K562 (cell line): Measurements from ENCODE around the gene CCDC28A. TPM values are rescaled to one million over a fixed set of nuclear protein-coding genes. Genes with fewer than 3 reads are reported as not detected.

ENCODE experiments used
- ARID2 ChIP-seq: fragments of 450-650 bp; IDR thresholded peaks from 2 replicates; pipeline ENCODE4 v1.6.1; 2017; ENCODE audit warnings: antibody characterized with exemption, mild to moderate bottlenecking
- HMG20A ChIP-seq: fragments of 450-650 bp; formaldehyde crosslinking; conservative IDR thresholded peaks from 2 replicates; pipeline ENCODE4 v1.4.0; 2020; ENCODE audit warnings: mild to moderate bottlenecking, mixed read lengths
- KAT7 ChIP-seq: sonication (generic); formaldehyde crosslinking; IDR thresholded peaks from 2 replicates; pipeline ENCODE4 v1.8.0; 2022; ENCODE audit warnings: missing genetic modification reagents, mild to moderate bottlenecking, borderline replicate concordance
- MAZ ChIP-seq, 2 experiments: fragments of 450-650 bp in 1 of 2; sonication (generic) in 1 of 2; formaldehyde crosslinking; IDR thresholded peaks in 1 of 2; conservative IDR thresholded peaks in 1 of 2; 2 replicates each; pipeline versions ENCODE4 v1.4.0 to v1.5.0; 2020; ENCODE audit warnings: mild to moderate bottlenecking in 1 of 2, missing genetic modification reagents in 1 of 2
- NELFE ChIP-seq: IDR thresholded peaks from 2 replicates; pipeline ENCODE4 v1.6.1; 2011; ENCODE audit warnings: mild to moderate bottlenecking; ENCODE audit not compliant: insufficient read depth, insufficient read length
- NFE2L1 ChIP-seq: fragments of 450-650 bp; IDR thresholded peaks from 2 replicates; pipeline ENCODE4 v1.6.1; 2016; ENCODE audit warnings: missing genetic modification characterization, low read depth, mild to moderate bottlenecking, missing compliant biosample characterization, moderate library complexity, borderline replicate concordance
- POLR2AphosphoS5 ChIP-seq: IDR thresholded peaks from 2 replicates; pipeline ENCODE4 v1.6.1; 2011; ENCODE audit warnings: mild to moderate bottlenecking, low read depth, low read length, moderate library complexity; ENCODE audit not compliant: control insufficient read depth, insufficient read depth
- SAFB2 ChIP-seq: fragments of 200-400 bp; formaldehyde crosslinking; IDR thresholded peaks from 2 replicates; pipeline ENCODE4 v1.6.1; 2018; ENCODE audit warnings: borderline replicate concordance, low read length, low read depth, moderate library complexity; ENCODE audit not compliant: severe bottlenecking
- ZFP30 ChIP-seq: fragments of 250-450 bp; sonication (Bioruptor Pico); IDR thresholded peaks from 2 replicates; pipeline ENCODE4 v1.8.0; 2022; ENCODE audit warnings: moderate library complexity, mild to moderate bottlenecking, inconsistent platforms, borderline replicate concordance
- ZNF165 ChIP-seq: fragments of 250-450 bp; sonication (Bioruptor Pico); IDR thresholded peaks from 2 replicates; pipeline ENCODE4 v1.4.0; 2020; ENCODE audit warnings: borderline replicate concordance
- polyA plus RNA-seq, 8 experiments: library from polyadenylated mRNA; depleted of rRNA in 4 of 8; stranded (reverse) in 5 of 8; unstranded in 3 of 8; fragments of >200 nt; fragmentation: Nextera tagmentation in 2 of 8; fragmentation: Illumina TruSeq in 1 of 8; extraction: Ambion mirVana in 2 of 8; extraction: Trizol in 1 of 8; gene quantifications; 2 replicates each; pipeline versions ENCODE4 v1.2.1 to v1.2.3, GENCODE V29; 2011 to 2014; ENCODE audit warnings: inconsistent platforms in 1 of 8, missing spikeins in 1 of 8
- total RNA-seq, 7 experiments: library from RNA; depleted of rRNA in 6 of 7; stranded (reverse); fragments of >200 nt in 6 of 7; fragmentation: Illumina TruSeq in 2 of 7; extraction: Trizol in 2 of 7; gene quantifications; 2 replicates each; pipeline versions ENCODE4 v1.2.1 to v1.2.3, GENCODE V29; 2011 to 2021; ENCODE audit warnings: low replicate concordance in 1 of 7
- TF ChIP-seq, protein P1 (sequence below): fragments of 450-650 bp; IDR thresholded peaks from 2 replicates; pipeline ENCODE4 v1.6.1; 2016; ENCODE audit warnings: low read depth
- TF ChIP-seq, protein P2 (sequence below): fragments of 450-650 bp; IDR thresholded peaks from 2 replicates; pipeline ENCODE4 v1.6.1; 2016; ENCODE audit warnings: mild to moderate bottlenecking

CCDC28A gene
- total and polyA plus RNA-seq, 9 of the 15 experiments (the other 6 are each of a cell fraction or from before 2014, with no cell fraction given), result 12.6 to 35.5 (median 19.1) TPM

DNA sequence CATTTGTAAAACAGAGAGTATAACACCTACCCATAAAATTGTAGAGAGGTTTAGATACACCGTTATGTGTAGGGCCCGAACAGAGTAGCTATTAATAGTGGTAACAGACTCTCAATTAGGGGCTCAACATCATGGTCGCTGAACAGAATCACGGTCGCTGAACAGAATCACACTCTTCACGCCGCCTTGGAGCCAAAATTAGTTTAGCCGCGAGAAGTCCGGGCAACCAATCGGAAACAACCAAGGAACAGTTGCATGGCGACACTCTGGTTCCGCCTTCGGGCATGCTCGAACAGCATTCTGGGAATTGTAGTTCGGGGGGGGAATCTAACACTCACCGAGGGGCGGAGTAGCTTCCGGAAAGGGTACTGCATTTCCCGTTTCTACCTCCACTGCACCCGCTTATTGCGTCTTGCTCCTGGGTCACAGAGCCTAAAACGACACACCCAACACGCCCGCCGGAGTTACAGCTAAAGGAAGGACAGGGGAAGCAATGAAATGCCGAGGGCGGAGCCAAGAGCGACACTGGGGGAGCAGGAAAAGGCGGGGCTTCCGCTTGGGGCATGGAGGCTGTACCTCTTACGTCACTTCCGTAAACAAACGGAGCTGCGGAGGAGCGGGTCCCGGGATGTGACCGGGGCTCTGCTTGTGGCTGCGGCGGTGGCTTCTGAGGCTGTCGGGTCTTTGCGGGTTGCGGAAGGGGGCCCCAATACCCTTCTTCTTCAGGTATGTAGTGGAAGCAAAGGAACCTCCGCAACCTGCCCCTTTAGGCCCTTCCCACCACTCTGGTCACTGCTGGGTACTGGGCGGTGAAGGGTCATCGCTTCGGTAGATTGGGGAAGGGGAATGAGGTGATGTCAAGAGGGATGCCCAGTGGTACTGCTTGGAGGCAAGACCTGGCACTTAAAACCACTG lies at the start of gene CCDC28A (continued):
- TF ChIP-seq, protein P1, sequence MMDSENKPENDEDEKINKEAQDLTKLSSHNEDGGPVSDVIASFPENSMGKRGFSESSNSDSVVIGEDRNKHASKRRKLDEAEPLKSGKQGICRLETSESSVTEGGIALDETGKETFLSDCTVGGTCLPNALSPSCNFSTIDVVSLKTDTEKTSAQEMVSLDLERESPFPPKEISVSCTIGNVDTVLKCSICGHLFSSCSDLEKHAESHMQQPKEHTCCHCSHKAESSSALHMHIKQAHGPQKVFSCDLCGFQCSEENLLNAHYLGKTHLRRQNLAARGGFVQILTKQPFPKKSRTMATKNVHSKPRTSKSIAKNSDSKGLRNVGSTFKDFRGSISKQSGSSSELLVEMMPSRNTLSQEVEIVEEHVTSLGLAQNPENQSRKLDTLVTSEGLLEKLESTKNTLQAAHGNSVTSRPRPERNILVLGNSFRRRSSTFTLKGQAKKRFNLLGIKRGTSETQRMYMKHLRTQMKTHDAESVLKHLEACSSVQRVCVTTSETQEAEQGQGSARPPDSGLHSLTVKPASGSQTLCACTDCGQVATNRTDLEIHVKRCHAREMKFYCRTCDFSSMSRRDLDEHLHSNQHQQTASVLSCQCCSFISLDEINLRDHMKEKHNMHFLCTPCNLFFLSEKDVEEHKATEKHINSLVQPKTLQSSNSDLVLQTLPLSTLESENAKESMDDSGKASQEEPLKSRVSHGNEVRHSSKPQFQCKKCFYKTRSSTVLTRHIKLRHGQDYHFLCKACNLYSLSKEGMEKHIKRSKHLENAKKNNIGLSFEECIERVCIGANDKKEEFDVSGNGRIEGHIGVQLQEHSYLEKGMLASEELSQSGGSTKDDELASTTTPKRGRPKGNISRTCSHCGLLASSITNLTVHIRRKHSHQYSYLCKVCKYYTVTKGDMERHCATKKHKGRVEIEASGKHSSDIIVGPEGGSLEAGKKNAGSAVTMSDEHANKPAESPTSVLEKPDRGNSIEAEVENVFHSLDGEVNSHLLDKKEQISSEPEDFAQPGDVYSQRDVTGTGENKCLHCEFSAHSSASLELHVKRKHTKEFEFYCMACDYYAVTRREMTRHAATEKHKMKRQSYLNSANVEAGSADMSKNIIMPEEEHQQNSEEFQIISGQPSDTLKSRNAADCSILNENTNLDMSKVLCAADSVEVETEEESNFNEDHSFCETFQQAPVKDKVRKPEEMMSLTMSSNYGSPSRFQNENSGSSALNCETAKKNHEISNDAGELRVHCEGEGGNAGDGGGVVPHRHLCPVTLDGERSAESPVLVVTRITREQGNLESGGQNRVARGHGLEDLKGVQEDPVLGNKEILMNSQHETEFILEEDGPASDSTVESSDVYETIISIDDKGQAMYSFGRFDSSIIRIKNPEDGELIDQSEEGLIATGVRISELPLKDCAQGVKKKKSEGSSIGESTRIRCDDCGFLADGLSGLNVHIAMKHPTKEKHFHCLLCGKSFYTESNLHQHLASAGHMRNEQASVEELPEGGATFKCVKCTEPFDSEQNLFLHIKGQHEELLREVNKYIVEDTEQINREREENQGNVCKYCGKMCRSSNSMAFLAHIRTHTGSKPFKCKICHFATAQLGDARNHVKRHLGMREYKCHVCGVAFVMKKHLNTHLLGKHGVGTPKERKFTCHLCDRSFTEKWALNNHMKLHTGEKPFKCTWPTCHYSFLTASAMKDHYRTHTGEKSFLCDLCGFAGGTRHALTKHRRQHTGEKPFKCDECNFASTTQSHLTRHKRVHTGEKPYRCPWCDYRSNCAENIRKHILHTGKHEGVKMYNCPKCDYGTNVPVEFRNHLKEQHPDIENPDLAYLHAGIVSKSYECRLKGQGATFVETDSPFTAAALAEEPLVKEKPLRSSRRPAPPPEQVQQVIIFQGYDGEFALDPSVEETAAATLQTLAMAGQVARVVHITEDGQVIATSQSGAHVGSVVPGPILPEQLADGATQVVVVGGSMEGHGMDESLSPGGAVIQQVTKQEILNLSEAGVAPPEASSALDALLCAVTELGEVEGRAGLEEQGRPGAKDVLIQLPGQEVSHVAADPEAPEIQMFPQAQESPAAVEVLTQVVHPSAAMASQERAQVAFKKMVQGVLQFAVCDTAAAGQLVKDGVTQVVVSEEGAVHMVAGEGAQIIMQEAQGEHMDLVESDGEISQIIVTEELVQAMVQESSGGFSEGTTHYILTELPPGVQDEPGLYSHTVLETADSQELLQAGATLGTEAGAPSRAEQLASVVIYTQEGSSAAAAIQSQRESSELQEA, result no peak
- TF ChIP-seq KAT7 (CRISPR knock-in tag) (peak; percentile 46; the same call in 1 of the 2 replicates), ZFP30 (CRISPR knock-in tag) (no peak), MAZ (CRISPR knock-in tag; conservative IDR thresholded peaks at IDR 0.05 in 1 of 2, IDR thresholded peaks at IDR 0.05 in 1 of 2) (peak; percentile 84 to 85), SAFB2 (no peak), ZNF165 (CRISPR knock-in tag) (no peak), NFE2L1 (tag) (no peak), NELFE (no peak), HMG20A (CRISPR knock-in tag) (no peak), POLR2AphosphoS5 (no peak), ARID2 (no peak)
- TF ChIP-seq, protein P2, sequence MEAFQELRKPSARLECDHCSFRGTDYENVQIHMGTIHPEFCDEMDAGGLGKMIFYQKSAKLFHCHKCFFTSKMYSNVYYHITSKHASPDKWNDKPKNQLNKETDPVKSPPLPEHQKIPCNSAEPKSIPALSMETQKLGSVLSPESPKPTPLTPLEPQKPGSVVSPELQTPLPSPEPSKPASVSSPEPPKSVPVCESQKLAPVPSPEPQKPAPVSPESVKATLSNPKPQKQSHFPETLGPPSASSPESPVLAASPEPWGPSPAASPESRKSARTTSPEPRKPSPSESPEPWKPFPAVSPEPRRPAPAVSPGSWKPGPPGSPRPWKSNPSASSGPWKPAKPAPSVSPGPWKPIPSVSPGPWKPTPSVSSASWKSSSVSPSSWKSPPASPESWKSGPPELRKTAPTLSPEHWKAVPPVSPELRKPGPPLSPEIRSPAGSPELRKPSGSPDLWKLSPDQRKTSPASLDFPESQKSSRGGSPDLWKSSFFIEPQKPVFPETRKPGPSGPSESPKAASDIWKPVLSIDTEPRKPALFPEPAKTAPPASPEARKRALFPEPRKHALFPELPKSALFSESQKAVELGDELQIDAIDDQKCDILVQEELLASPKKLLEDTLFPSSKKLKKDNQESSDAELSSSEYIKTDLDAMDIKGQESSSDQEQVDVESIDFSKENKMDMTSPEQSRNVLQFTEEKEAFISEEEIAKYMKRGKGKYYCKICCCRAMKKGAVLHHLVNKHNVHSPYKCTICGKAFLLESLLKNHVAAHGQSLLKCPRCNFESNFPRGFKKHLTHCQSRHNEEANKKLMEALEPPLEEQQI, result no peak
